IMR-90 (cell line): Measurements from ENCODE around the gene ODF2. TPM values are rescaled to one million over a fixed set of nuclear protein-coding genes. Genes with fewer than 3 reads are reported as not detected.

Experiments
- ATAC-seq: fragments of 200-7000 bp; cut with Tn5 transposase; 2 replicates; pipeline ENCODE4 v1.9.1; 2020; ENCODE audit warnings: low read depth, mild to moderate bottlenecking, moderate library complexity
- BruUV-seq: library from RNA; stranded (reverse); fragments of 400-500 nt; replicated peaks from 2 replicates; lab custom pipeline; 2021; lab: Mats Ljungman, UMichigan
- CTCF ChIA-PET: fragments of 300-600 bp; formaldehyde crosslinking; extraction: SDS; loops from one replicate; lab custom pipeline; 2021; ENCODE audit warnings: antibody characterized with exemption; lab: Yijun Ruan, JAX
- POLR2A ChIA-PET: fragments of 300-600 bp; sonication (Branson Sonifier 250); formaldehyde crosslinking; loops from one replicate; lab custom pipeline; 2022; ENCODE audit warnings: antibody characterized with exemption; ENCODE audit not compliant: unreplicated experiment; lab: Charles Lee
- DNase-seq: peaks from one replicate; pipeline ENCODE4 v3.0.0; 2013
- H2AFZ ChIP-seq: replicated peaks from 2 replicates; pipeline ENCODE3; 2013; ENCODE audit warnings: low read length, mild to moderate bottlenecking; ENCODE audit not compliant: poor library complexity
- H2AK5ac ChIP-seq: 2 replicates; pipeline ENCODE4 v1.6.1; 2013; ENCODE audit warnings: low read depth, low read length, inconsistent platforms
- H2AK9ac ChIP-seq: replicated peaks from 2 replicates; pipeline ENCODE3; 2013; ENCODE audit warnings: mild to moderate bottlenecking, low read depth, low read length, moderate library complexity; ENCODE audit not compliant: poor library complexity
- H2BK120ac ChIP-seq: 2 replicates; pipeline ENCODE4 v1.6.1; 2013; ENCODE audit warnings: low read depth, low read length, inconsistent platforms
- H2BK15ac ChIP-seq: 3 replicates; pipeline ENCODE4 v1.6.1; 2013; ENCODE audit warnings: low read depth, low read length, inconsistent platforms
- H2BK20ac ChIP-seq: 2 replicates; pipeline ENCODE4 v1.6.1; 2013; ENCODE audit warnings: low read depth, mild to moderate bottlenecking, inconsistent platforms, low read length, moderate library complexity
- H2BK5ac ChIP-seq: 2 replicates; pipeline ENCODE4 v1.6.1; 2013; ENCODE audit warnings: mild to moderate bottlenecking, low read depth, low read length, inconsistent platforms; ENCODE audit not compliant: poor library complexity, severe bottlenecking
- H3K14ac ChIP-seq: replicated peaks from 2 replicates; pipeline ENCODE4 v1.6.1; 2013; ENCODE audit warnings: low read depth, low read length, inconsistent platforms
- H3K18ac ChIP-seq: 2 replicates; pipeline ENCODE4 v1.6.1; 2013; ENCODE audit warnings: low read depth, low read length, control low read depth
- H3K23ac ChIP-seq: 2 replicates; pipeline ENCODE4 v1.6.1; 2013; ENCODE audit warnings: low read depth, low read length, inconsistent platforms
- H3K27ac ChIP-seq: 2 replicates; pipeline ENCODE4 v1.5.1; 2013; ENCODE audit warnings: mild to moderate bottlenecking, control low read depth, low read length; ENCODE audit not compliant: insufficient read depth
- H3K27me3 ChIP-seq: 2 replicates; pipeline ENCODE4 v1.6.1; 2013; ENCODE audit warnings: low read length; ENCODE audit not compliant: control insufficient read depth, insufficient read depth
- H3K36me3 ChIP-seq: 2 replicates; pipeline ENCODE4 v1.6.1; 2013; ENCODE audit warnings: low read length, mixed read lengths; ENCODE audit not compliant: control insufficient read depth, insufficient read depth
- H3K4ac ChIP-seq: 2 replicates; pipeline ENCODE4 v1.6.1; 2013; ENCODE audit warnings: low read depth, low read length, inconsistent platforms
- H3K4me1 ChIP-seq: 2 replicates; pipeline ENCODE4 v1.6.1; 2013; ENCODE audit warnings: low read length, mixed read lengths; ENCODE audit not compliant: control insufficient read depth, insufficient read depth
- H3K4me2 ChIP-seq: 2 replicates; pipeline ENCODE4 v1.6.1; 2013; ENCODE audit warnings: low read depth, mild to moderate bottlenecking, control low read depth, low read length, moderate library complexity
- H3K4me3 ChIP-seq: 2 replicates; pipeline ENCODE4 v1.5.1; 2013; ENCODE audit warnings: low read depth, mild to moderate bottlenecking, control low read depth, low read length, moderate library complexity; ENCODE audit not compliant: insufficient read depth
- H3K56ac ChIP-seq: 2 replicates; pipeline ENCODE4 v1.6.1; 2013; ENCODE audit warnings: low read length, inconsistent platforms; ENCODE audit not compliant: insufficient read depth; ENCODE audit errors: extremely low read depth
- H3K79me1 ChIP-seq, 2 experiments: 2 replicates each; pipeline ENCODE4 v1.6.1; 2013; ENCODE audit warnings: low read length in 2 of 2, inconsistent platforms in 1 of 2, low read depth in 1 of 2
- H3K9ac ChIP-seq: 2 replicates; pipeline ENCODE4 v1.6.1; 2013; ENCODE audit warnings: low read depth, low read length, control low read depth
- H3K9me1 ChIP-seq: 2 replicates; pipeline ENCODE4 v1.6.1; 2013; ENCODE audit warnings: low read length, inconsistent platforms; ENCODE audit not compliant: insufficient read depth
- H3K9me3 ChIP-seq: 2 replicates; pipeline ENCODE4 v1.6.1; 2013; ENCODE audit warnings: low read length; ENCODE audit not compliant: control insufficient read depth, insufficient read depth
- H4K20me1 ChIP-seq: 2 replicates; pipeline ENCODE4 v1.6.1; 2013; ENCODE audit warnings: low read length, inconsistent platforms; ENCODE audit not compliant: insufficient read depth
- H4K5ac ChIP-seq: 2 replicates; pipeline ENCODE4 v1.6.1; 2013; ENCODE audit warnings: mild to moderate bottlenecking, low read depth, low read length, control low read depth
- H4K8ac ChIP-seq, 2 experiments: 2 replicates each; pipeline ENCODE4 v1.6.1; 2013; ENCODE audit warnings: low read depth in 2 of 2, low read length in 2 of 2, control low read depth in 1 of 2, inconsistent platforms in 1 of 2
- H4K91ac ChIP-seq: 2 replicates; pipeline ENCODE4 v1.6.1; 2013; ENCODE audit warnings: low read depth, low read length, inconsistent platforms; ENCODE audit not compliant: insufficient read depth
- CEBPB ChIP-seq: IDR thresholded peaks from 2 replicates; pipeline ENCODE4 v1.6.1; 2012; ENCODE audit warnings: low read depth, low read length, improper control_type of control experiment
- CHD1 ChIP-seq: IDR thresholded peaks from 2 replicates; pipeline ENCODE4 v1.6.1; 2012; ENCODE audit warnings: low read depth, low read length, improper control_type of control experiment
- FOS ChIP-seq: fragments of 150-350 bp; IDR thresholded peaks from 2 replicates; pipeline ENCODE4 v1.6.1; 2016; ENCODE audit warnings: low read depth, low read length
- MAFK ChIP-seq: IDR thresholded peaks from 2 replicates; pipeline ENCODE4 v1.6.1; 2012; ENCODE audit warnings: low read depth, low read length, improper control_type of control experiment
- MAZ ChIP-seq: IDR thresholded peaks from 2 replicates; pipeline ENCODE4 v1.6.1; 2012; ENCODE audit warnings: low read depth, mild to moderate bottlenecking, low read length, improper control_type of control experiment, moderate library complexity, borderline replicate concordance
- MXI1 ChIP-seq: IDR thresholded peaks from 2 replicates; pipeline ENCODE4 v1.6.1; 2012; ENCODE audit warnings: low read depth, mild to moderate bottlenecking, low read length, moderate library complexity, borderline replicate concordance
- NFE2L2 ChIP-seq: fragments of 150-350 bp; IDR thresholded peaks from 2 replicates; pipeline ENCODE4 v1.6.1; 2016; ENCODE audit warnings: low read depth, mild to moderate bottlenecking, low read length
- POLR2A ChIP-seq: IDR thresholded peaks from 2 replicates; pipeline ENCODE4 v1.6.1; 2012; ENCODE audit warnings: mild to moderate bottlenecking, low read depth, low read length
- RAD21 ChIP-seq: IDR thresholded peaks from 2 replicates; pipeline ENCODE4 v1.6.1; 2012; ENCODE audit warnings: low read length, improper control_type of control experiment
- SMC3 ChIP-seq: fragments of 150-350 bp; IDR thresholded peaks from 2 replicates; pipeline ENCODE4 v1.6.1; 2016; ENCODE audit warnings: low read depth, mild to moderate bottlenecking, antibody characterized with exemption, low read length, moderate library complexity
- WGBS, 2 experiments: methylation state at CpG; one replicate each; pipeline versions ENCODE4 v1.1.5 to v1.1.7; 2013; ENCODE audit warnings: missing lambda C conversion rate in 2 of 2; ENCODE audit not compliant: insufficient read length in 1 of 2; ENCODE audit errors: extremely low coverage in 2 of 2; 5-methylcytosine and 5-hydroxymethylcytosine counted together
- dilution Hi-C: fragments of 300-500 bp; cut with HindIII; formaldehyde crosslinking; loops from one replicate; pipeline ENCODE4 v1.14.3; 2018; ENCODE audit warnings: low sequenced_read_pairs; ENCODE audit not compliant: unreplicated experiment
- in situ Hi-C: fragments of 300-500 bp; cut with MboI; formaldehyde crosslinking; loops from 3 replicates; pipeline ENCODE4 v1.14.3; 2019; ENCODE audit warnings: low sequenced_read_pairs, inconsistent platforms, mixed read lengths
- intact Hi-C: fragments of 100-400 bp; cut with micrococcal nuclease; formaldehyde crosslinking; loops from 2 replicates; pipeline ENCODE4 v1.10.0; 2022
- polyA plus RNA-seq, 3 experiments: library from polyadenylated mRNA; depleted of rRNA; stranded (reverse); fragments of >200 nt; gene quantifications; 2 replicates each; pipeline ENCODE4 v1.2.3, GENCODE V29; 2012; ENCODE audit warnings: low replicate concordance in 1 of 3
- total RNA-seq: library from RNA; depleted of rRNA; stranded (reverse); fragments of >200 nt; gene quantifications from 2 replicates; pipeline ENCODE4 v1.2.3, GENCODE V29; 2012
- TF ChIP-seq, protein P1 (sequence below): conservative IDR thresholded peaks from 2 replicates; pipeline ENCODE4 v1.5.1; 2012; ENCODE audit warnings: mild to moderate bottlenecking, low read depth, low read length, improper control_type of control experiment
- TF ChIP-seq, protein P2 (sequence below): fragments of 150-350 bp; IDR thresholded peaks from 2 replicates; pipeline ENCODE4 v1.6.1; 2017; ENCODE audit warnings: mild to moderate bottlenecking, antibody characterized with exemption, low read length, low read depth
- TF ChIP-seq, protein P3 (sequence below): fragments of 150-350 bp; IDR thresholded peaks from 2 replicates; pipeline ENCODE4 v1.6.1; 2016; ENCODE audit warnings: low read depth, mild to moderate bottlenecking, low read length, moderate library complexity, borderline replicate concordance

The ODF2 gene
- total and polyA plus RNA-seq, 2 of the 4 experiments (the other 2 are of a cell fraction), result 40.2 to 46.4 TPM

DNA sequence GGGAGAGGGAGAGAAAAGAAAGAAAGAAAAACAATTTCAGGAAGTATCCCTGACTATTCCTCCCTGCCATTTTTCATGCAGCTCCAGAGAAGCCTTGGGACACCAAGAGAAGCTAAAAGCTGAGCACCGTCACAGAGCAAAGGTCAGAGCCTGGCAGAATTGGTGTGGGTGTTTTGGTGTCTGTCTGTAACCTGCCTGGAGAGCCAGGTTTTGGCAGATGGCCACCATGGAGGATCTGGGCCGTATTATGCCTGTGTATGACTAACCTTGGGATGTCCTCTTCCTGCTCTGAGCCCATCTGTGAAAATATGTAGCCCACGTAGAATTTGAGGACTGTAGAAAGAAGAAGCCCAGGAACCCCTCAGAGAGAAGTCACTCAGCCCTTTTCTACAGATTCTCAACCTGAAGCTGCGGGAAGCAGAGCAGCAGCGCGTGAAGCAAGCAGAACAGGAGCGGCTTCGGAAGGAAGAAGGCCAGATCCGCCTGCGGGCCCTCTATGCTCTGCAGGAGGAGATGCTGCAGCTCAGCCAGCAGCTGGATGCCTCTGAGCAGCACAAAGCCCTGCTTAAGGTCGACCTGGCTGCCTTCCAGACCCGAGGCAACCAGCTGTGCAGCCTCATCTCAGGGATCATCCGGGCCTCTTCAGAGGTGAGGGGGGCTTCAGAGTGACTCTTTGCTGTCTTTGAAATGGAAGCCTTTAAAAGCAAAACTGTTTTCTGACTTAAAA is 67.6 kb downstream of the ODF2 start (continued):
- TF ChIP-seq FOS, result no peak

DNA sequence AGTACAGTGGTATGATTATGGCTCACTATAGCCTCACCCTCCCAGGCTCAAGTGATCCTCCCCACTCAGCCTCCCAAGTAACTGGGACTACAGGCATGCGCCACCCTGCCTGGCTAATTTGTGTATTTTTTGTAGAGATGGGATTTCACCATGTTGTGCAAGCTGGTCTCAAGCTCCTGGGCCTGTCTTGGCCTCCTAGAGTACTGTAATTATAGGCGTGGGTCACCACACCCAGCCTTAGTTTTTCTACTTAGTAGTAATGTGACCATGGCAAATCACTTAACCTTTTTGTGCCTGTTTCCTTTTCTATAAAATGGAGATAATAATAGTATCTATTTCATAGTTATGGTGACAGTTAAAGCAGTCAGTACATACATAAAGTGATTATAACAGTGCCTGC is 70.9 kb downstream of the ODF2 start:
- no peaks in the 10 kb centered on the region for H3K9me3 ChIP-seq
- H2AFZ ChIP-seq, result no peak overlapping the region
- no peaks in the 10 kb centered on the region; the same call in 1 of the 2 replicates for H4K20me1 ChIP-seq
- no peak overlapping the region for H2BK20ac ChIP-seq
- ChIA-PET CTCF (no interaction called here), POLR2A (no interaction called here)
- DNase-seq (no peak), ATAC-seq (no peak)
- no peak overlapping the region for H2BK5ac ChIP-seq
- no peak overlapping the region for H3K23ac ChIP-seq
- H3K36me3 ChIP-seq, result peaks cover 29% of the 10 kb centered on the region
- no peak overlapping the region for H3K56ac ChIP-seq
- H3K4ac ChIP-seq, result no peak overlapping the region
- in situ Hi-C loops, result no loop called here
- H3K9ac ChIP-seq, result no peak overlapping the region
- H3K79me1 ChIP-seq, result peaks cover 0 to 10% of the 10 kb centered on the region in 2 experiments; a peak in 1 of 4 replicates
- intact Hi-C loops, result no loop called here
- dilution Hi-C loops, result no loop called here
- no peak overlapping the region for H3K4me3 ChIP-seq
- H3K4me2 ChIP-seq, result no peak overlapping the region
- H3K27ac ChIP-seq, result no peak overlapping the region
- no peak overlapping the region for H4K8ac ChIP-seq
- no peak overlapping the region for H3K18ac ChIP-seq
- WGBS, 2 experiments, result no CpG with 5 or more reads among the region's 2 CpGs
- H4K5ac ChIP-seq, result no peak overlapping the region
- H2BK15ac ChIP-seq, result no peak overlapping the region
- peaks cover 10% of the 10 kb centered on the region; the same call in 1 of the 2 replicates for H3K9me1 ChIP-seq
- no peak overlapping the region for H2AK9ac ChIP-seq
- H3K14ac ChIP-seq, result no peak overlapping the region
- H2BK120ac ChIP-seq, result no peak overlapping the region
- BruUV-seq, result no TSS peak
- H2AK5ac ChIP-seq, result no peak overlapping the region
- no peaks in the 10 kb centered on the region for H3K27me3 ChIP-seq
- H3K4me1 ChIP-seq, result peaks cover 7% of the 10 kb centered on the region; the same call in 1 of the 2 replicates
- H4K91ac ChIP-seq, result no peak overlapping the region
- TF ChIP-seq, protein P1, sequence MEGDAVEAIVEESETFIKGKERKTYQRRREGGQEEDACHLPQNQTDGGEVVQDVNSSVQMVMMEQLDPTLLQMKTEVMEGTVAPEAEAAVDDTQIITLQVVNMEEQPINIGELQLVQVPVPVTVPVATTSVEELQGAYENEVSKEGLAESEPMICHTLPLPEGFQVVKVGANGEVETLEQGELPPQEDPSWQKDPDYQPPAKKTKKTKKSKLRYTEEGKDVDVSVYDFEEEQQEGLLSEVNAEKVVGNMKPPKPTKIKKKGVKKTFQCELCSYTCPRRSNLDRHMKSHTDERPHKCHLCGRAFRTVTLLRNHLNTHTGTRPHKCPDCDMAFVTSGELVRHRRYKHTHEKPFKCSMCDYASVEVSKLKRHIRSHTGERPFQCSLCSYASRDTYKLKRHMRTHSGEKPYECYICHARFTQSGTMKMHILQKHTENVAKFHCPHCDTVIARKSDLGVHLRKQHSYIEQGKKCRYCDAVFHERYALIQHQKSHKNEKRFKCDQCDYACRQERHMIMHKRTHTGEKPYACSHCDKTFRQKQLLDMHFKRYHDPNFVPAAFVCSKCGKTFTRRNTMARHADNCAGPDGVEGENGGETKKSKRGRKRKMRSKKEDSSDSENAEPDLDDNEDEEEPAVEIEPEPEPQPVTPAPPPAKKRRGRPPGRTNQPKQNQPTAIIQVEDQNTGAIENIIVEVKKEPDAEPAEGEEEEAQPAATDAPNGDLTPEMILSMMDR, result no peak
- TF ChIP-seq RAD21 (no peak), CHD1 (no peak), NFE2L2 (no peak), FOS (no peak), CEBPB (no peak), SMC3 (no peak), MXI1 (no peak), POLR2A (no peak), MAFK (no peak), MAZ (no peak)
- TF ChIP-seq, protein P2, sequence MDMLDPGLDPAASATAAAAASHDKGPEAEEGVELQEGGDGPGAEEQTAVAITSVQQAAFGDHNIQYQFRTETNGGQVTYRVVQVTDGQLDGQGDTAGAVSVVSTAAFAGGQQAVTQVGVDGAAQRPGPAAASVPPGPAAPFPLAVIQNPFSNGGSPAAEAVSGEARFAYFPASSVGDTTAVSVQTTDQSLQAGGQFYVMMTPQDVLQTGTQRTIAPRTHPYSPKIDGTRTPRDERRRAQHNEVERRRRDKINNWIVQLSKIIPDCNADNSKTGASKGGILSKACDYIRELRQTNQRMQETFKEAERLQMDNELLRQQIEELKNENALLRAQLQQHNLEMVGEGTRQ, result no peak
- TF ChIP-seq, protein P3, sequence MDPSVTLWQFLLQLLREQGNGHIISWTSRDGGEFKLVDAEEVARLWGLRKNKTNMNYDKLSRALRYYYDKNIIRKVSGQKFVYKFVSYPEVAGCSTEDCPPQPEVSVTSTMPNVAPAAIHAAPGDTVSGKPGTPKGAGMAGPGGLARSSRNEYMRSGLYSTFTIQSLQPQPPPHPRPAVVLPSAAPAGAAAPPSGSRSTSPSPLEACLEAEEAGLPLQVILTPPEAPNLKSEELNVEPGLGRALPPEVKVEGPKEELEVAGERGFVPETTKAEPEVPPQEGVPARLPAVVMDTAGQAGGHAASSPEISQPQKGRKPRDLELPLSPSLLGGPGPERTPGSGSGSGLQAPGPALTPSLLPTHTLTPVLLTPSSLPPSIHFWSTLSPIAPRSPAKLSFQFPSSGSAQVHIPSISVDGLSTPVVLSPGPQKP, result no peak
